Activated CD4-positive, alpha-beta T cell treated with anti-CD3 and anti-CD28 coated beads, Interleukin-2, amount 50 U/mL, for 16 hours (primary cell): Measurements from ENCODE around the gene CCDC150.
"Not testable (repeated sequence)": the region's sequence is repeated elsewhere in the genome, so short reads cannot be mapped to it uniquely, and the experiment has no call there.

Source experiments
- DNase-seq: peaks from one replicate; pipeline ENCODE4 v3.0.0-alpha.2; 2020

CCDC150 gene

GRCh38 chr2:196639180-196640030, at the start of gene CCDC150:
CCDC150 (plus strand) TSS chr2:196639715; CDS start chr2:196639767, 52 bp downstream.
- peak; percentile 97 for DNase-seq

GRCh38 chr2:196590286-196590685, 49.2 kb upstream of the CCDC150 start:
- no peak for DNase-seq

GRCh38 chr2:196591004-196591403, 48.5 kb upstream of the CCDC150 start:
- DNase-seq = no peak

DNA sequence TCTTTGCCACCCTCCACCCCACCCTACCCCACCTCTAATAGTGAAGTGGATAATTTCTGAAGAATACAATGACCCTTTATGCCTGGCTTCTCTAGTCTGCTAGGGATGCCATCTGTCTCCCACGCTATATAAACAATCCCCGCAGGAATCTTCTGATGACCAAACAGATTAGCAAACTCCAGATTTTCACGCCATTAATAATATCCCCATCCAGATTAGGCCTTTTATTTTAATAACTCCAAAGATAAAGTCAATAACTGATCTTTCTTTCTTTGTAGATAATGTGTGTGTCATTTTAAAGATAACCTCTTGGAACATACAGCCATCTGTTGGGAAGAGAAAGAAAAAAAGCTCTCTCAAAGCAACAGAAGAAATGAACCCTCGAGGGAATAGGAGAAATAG, 47.9 kb upstream of the CCDC150 start:
- no peak for DNase-seq

DNA sequence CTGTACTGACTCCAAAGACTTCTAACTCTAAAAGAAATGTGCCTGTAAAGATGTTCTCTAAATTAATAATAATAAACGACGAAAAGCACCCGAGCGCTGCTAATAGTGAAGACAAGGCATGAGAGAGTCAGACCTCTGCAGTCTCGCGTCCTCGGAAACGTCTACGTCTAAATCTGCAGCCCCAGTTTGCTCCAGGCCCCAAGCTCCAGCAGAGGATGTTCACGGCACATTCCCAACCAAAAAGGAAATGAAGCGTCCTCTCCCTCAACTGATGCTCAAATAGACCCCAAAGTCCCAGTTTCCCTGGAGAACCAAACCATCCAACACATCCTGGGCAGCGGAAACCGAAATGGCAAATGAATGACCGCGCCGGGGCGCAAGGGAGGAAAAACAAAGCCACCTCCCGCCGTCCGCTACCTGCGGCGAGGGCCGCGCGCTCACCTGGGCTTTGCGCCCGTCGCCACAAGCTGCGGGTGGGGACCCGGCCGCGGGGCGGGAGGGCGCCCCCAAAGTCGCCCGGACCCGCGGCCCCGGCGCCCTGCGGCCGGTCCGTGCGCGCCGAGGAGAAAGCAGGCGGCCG, 47.1 kb upstream of the CCDC150 start:
- no peak for DNase-seq

GRCh38 chr2:196592911-196593881, 46.3 kb upstream of the CCDC150 start, which contains the start of gene HECW2:
HECW2 (minus strand) TSS chr2:196593554.
- peak; percentile 23 for DNase-seq

GRCh38 chr2:196594158-196594557, 45.4 kb upstream of the CCDC150 start:
- DNase-seq = no peak

DNA sequence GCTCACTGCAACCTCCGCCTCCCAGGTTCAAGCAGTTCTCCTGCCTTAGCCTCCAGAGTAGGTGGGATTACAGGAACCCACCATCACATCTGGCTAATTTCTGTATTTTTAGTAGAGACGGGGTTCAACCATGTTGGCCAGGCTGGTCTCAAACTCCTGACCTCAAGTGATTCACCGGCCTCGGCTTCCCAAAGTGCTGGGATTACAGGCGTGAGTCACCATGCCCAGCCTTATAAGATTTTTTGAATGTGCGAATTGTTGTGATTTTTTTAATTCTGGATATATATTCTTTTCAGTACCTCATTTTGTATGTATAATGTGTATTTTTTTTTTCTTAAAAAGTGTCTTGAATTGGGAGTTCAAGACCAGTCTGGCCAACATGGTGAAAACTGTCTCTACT, 42.0 kb upstream of the CCDC150 start:
- no peak for DNase-seq

DNA sequence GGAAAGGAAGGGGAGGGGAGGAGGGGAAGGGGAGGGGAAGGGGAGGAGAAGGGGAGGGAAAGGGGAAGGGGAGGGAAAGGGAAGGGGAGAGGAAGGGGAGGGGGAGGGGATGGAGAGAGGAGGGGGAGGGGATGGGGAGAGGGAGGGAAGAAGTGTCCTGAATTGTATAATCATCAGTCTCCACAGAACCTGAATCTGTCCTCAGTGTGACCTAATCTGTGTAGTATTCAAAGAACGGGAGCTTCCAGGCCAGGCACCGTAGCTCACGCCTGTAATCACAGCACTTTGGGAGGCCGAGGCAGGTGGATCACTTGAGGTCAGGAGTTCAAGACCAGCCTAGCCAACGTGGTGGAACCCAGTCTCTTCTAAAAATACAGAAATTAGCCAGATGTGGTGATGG, 41.1 kb upstream of the CCDC150 start:
- no peak for DNase-seq

GRCh38 chr2:196598846-196599245, 40.7 kb upstream of the CCDC150 start:
- DNase-seq = no peak

DNA sequence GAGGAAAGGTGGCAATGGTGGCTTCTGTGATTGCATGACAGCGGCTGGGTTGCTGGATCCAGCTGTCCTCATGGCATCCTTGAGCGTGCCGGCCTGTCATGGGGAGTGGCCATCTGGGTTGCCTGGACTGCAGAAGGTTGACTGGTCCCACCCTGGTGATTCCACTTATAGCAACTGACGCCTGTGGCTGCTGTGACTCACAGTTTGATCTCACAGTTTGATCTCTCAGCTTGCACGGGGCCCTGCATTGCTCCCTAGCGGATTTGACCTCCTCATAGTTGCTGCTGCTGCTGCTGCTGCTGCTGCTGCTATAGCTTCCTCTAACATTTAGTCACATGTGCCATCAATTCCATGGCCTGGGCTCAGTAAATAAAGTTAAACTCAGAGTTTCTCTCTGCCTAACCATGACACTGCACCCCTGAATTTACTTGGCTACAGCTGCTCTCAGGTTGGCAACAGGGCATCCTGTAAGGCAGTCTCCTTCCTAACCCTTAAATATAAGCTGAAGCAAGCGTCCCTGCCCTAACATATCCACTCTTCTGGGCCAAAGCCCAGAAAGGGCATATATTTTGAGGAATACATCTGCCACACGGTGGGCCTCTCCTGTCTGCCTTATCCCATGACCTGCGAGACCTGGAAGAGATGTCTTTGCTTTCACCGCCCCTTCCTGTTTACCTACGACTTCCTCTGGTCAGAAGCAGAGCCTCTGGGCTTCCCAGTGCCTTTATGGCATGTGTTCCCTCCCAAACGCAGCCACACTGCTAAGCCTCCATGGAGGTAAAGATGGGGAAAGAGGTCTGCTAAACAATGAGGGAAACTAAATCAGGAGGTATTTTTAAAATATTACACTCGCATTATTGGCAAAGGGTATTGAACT, 37.8 kb upstream of the CCDC150 start:
- DNase-seq = no peak

DNA sequence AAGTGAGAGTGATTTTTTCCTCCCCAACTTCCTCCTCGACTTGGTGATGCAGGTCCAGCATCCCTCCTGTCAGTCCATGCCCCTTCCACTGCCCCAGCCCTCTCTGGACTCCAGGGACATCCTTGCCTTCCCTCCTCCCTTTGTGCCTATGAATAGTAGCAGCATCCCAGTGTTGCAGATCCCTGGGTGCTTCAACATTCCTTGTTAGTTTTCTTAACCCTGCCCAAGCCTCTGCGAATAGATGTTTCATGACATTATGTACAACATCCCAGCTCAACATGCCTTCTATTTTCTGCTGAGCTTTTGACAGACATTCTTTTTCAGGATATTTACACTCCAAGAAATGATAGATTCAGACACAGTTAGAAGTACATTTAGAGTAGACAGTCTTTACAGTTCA, 35.3 kb upstream of the CCDC150 start:
- DNase-seq = no peak

DNA sequence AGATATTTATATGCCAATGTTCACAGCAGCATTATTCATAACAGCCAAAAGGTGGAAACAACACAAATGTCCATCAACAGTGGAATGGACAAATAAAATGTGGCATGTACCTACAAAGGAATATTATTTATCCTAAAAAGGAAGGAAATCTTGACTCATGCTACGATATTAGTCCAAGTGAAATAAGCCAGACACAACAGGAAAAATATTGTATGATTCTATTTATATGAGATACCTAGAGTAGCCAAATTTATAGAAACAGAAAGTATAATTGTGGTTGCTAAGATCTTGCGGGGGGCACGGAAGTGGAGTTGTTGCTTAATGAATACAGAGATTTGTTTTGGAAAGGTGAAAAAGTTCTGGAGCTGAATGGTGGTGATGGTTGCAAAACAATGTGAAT, 33.0 kb upstream of the CCDC150 start:
- no peak for DNase-seq

- no peak for DNase-seq
These were observed 32.4 kb upstream of the CCDC150 start for GRCh38 chr2:196607073-196607472.

- DNase-seq = not testable (repeated sequence)
These were observed 31.6 kb upstream of the CCDC150 start for GRCh38 chr2:196607896-196608295.

DNA sequence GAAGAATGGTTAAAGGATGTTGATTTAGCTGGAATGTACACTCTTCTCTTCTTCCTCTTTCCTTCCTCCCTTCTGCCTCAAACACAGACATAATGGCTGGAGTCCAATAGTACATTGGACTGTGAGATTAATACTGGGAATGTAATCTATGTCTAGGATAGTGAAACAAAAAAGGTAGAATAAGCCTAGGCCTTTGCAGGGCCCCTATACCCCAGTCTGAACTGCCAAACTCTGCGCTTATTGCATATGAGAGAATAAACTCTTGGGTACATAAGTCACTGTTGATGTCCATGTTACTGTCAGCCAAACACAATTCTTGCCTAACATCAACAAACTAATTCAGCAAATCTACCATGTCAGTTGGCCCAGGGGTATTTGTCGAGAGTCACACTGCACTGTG, 29.7 kb upstream of the CCDC150 start:
- no peak for DNase-seq

DNA sequence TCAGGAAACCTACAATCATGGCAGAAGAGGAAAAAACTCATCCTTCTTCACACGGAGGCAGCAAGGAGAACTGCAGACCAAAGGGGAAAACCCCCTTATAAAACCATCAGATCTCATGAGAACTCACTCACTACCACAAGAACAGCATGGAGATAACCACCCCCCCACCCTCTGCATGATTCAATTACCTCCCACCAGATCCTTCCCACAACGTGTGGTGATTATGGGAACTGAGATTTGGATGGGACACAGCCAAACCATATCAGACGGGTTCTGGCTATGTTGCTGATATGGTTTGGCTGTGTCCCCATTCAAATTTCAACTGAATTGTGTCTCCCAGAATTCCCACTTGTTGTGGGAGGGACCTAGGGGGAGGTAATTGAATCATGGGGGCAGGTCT, 28.7 kb upstream of the CCDC150 start:
- DNase-seq = no peak

DNA sequence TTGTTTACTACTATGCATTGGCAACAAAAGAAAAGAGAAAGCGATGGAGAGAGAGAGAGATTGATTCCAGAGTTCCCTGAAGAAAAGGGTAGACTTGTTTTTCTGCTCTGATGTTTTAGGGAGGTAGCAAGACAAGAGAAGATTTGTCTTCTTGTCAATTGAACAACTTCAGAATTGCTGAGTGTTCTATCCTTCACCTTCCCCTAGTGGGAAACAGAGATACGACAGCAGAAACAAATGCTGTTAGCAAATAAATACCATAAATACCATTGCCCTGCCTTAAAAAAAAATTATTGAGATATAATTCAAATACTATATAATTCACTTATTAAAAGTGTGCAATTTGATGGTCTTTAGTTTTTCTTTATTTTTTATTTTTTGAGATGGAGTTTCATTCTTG, 26.2 kb upstream of the CCDC150 start:
- no peak for DNase-seq

DNA sequence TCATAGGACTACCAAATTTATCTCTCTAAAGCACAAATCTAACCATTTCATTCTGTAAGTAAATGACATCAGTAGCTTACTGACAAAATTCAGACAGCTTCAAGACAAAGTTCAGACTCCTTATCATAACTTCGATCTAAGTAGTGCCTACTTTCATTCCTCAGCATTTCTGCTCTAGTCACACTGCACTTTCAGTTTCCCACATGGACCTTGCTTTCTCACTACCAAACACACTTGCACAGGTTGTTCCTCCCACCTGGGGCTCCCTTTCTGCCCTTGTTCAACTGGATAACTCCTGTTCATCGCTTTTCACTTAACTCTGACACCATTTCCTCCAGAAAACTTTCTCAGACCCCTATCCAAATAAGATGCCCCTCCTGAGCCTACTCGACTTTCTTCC, 22.1 kb upstream of the CCDC150 start:
- DNase-seq = no peak

DNA sequence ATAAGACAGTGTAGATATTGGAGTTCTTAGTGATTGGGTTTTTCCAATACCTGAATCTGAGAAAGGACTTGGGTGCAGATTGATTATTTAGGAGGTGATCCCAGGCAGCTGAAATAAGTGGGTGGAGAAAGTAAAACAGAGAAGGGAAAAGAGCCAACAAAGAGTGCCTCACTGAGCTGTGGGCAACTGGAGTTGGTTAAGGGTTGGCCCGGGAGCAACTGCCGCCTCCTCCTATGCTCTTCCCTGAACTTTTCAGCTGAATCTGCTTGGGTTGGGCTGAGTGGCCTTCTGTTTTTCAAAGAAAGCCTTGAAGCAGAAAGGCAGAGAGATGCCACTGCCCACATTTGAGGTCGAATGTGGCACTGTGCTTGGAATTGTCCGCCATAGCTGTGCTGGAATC, 20.9 kb upstream of the CCDC150 start:
- no peak for DNase-seq

GRCh38 chr2:196630531-196630930, 9.0 kb upstream of the CCDC150 start:
- no peak for DNase-seq

GRCh38 chr2:196635156-196635555, 4.4 kb upstream of the CCDC150 start:
- no peak for DNase-seq
